SK-N-SH (cell line): ENCODE results near the gene DNAJA1.

ENCODE experiments used
- CTCF ChIP-seq: fragments of 200-600 bp; sonication (generic); IDR thresholded peaks from 2 replicates; pipeline ENCODE4 v1.6.1; 2017; ENCODE audit warnings: antibody characterized with exemption, mild to moderate bottlenecking, moderate library complexity
- EZH2phosphoT487 ChIP-seq: fragments of 200-600 bp; sonication (generic); IDR thresholded peaks from 2 replicates; pipeline ENCODE4 v1.6.1; 2017; ENCODE audit warnings: low read depth, mixed run types, mild to moderate bottlenecking, antibody characterized with exemption, moderate library complexity, borderline replicate concordance
- FOSL2 ChIP-seq: IDR thresholded peaks from 2 replicates; pipeline ENCODE4 v1.4.0; 2012; ENCODE audit warnings: low read depth, mild to moderate bottlenecking, moderate library complexity, borderline replicate concordance
- FOXM1 ChIP-seq: IDR thresholded peaks from 2 replicates; pipeline ENCODE4 v1.4.0; 2012; ENCODE audit warnings: low read depth, mild to moderate bottlenecking
- RCOR1 ChIP-seq: fragments of 150-350 bp; IDR thresholded peaks from 2 replicates; pipeline ENCODE4 v1.6.1; 2017; ENCODE audit warnings: antibody characterized with exemption, low read length
- SIN3A ChIP-seq: IDR thresholded peaks from 2 replicates; pipeline ENCODE4 v1.6.1; 2012; ENCODE audit warnings: low read depth, mild to moderate bottlenecking, low read length, moderate library complexity, borderline replicate concordance
- SMC3 ChIP-seq: IDR thresholded peaks from 2 replicates; pipeline ENCODE4 v1.6.1; 2012; ENCODE audit warnings: low read depth, low read length, improper control_type of control experiment
- TAF1 ChIP-seq: IDR thresholded peaks from 2 replicates; pipeline ENCODE4 v1.6.1; 2012; ENCODE audit warnings: low read depth, mild to moderate bottlenecking, low read length, moderate library complexity, borderline replicate concordance
- TF ChIP-seq, protein P1 (sequence below): IDR thresholded peaks from 2 replicates; pipeline ENCODE4 v1.6.1; 2012; ENCODE audit warnings: mild to moderate bottlenecking, low read depth, low read length, moderate library complexity

DNA sequence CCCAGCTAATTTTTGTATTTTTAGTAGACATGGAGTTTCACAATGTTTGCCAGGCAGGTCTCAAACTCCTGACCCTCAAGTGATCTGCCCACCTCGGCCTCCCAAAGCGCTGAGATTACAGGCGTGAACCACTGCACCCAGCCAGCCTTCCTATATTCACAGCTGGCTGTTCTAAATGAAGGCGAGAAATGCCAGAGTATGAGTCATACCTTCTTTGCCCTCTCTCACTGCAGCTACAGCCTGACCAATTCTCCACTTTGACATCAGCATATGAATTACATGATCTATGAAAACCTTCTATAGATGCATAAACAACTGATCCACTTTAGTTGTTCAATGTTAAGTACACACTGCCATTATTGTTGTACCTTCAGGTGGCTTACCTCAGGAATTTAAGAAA is 38.1 kb upstream of the DNAJA1 start:
- TF ChIP-seq CTCF (no peak), TAF1 (no peak), EZH2phosphoT487 (no peak), FOXM1 (no peak), SMC3 (no peak), SIN3A (no peak), RCOR1 (no peak), FOSL2 (no peak)
- TF ChIP-seq, protein P1, sequence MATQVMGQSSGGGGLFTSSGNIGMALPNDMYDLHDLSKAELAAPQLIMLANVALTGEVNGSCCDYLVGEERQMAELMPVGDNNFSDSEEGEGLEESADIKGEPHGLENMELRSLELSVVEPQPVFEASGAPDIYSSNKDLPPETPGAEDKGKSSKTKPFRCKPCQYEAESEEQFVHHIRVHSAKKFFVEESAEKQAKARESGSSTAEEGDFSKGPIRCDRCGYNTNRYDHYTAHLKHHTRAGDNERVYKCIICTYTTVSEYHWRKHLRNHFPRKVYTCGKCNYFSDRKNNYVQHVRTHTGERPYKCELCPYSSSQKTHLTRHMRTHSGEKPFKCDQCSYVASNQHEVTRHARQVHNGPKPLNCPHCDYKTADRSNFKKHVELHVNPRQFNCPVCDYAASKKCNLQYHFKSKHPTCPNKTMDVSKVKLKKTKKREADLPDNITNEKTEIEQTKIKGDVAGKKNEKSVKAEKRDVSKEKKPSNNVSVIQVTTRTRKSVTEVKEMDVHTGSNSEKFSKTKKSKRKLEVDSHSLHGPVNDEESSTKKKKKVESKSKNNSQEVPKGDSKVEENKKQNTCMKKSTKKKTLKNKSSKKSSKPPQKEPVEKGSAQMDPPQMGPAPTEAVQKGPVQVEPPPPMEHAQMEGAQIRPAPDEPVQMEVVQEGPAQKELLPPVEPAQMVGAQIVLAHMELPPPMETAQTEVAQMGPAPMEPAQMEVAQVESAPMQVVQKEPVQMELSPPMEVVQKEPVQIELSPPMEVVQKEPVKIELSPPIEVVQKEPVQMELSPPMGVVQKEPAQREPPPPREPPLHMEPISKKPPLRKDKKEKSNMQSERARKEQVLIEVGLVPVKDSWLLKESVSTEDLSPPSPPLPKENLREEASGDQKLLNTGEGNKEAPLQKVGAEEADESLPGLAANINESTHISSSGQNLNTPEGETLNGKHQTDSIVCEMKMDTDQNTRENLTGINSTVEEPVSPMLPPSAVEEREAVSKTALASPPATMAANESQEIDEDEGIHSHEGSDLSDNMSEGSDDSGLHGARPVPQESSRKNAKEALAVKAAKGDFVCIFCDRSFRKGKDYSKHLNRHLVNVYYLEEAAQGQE: no peak
